Measurements from ENCODE around the gene ZGPAT.

The ZGPAT gene

DNA sequence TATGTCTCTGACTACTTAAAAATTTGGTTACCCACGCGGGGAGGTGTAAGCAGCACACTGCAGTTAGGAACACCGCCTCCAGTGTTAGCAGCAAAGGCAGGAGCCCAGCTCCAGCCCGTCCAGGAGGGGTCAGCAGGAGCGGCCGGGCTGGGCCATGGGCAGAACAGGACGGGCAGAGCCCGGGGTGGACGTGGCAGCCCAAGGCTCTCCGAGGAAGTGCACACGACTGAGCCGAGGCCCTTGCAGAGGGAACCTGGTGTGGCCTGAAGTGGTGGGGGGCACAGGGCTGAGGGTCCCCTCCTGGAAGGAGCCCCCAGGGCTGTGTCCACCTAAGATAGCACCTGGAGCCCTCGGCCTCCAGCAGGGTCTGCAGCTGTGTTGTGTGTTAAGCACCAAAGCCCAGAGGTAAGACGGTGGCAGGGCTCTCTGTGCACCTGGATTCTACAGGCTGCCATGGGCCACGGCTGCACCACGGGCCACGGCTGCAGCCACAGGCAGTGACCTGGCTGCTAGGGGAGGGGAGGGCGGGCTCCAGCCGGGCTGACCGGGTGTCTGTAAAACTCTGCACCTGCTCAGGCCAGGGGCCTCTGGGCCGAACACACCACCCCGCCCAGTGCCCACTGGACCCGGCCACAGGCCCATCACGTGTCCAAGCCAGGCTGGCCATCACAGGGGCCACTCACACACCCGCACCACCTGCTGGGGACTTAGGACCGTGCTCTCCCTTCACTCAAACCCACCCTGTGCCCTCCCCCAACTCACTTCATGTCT is 38.3 kb downstream of the ZGPAT start:
- no peak for DNase-seq

DNA sequence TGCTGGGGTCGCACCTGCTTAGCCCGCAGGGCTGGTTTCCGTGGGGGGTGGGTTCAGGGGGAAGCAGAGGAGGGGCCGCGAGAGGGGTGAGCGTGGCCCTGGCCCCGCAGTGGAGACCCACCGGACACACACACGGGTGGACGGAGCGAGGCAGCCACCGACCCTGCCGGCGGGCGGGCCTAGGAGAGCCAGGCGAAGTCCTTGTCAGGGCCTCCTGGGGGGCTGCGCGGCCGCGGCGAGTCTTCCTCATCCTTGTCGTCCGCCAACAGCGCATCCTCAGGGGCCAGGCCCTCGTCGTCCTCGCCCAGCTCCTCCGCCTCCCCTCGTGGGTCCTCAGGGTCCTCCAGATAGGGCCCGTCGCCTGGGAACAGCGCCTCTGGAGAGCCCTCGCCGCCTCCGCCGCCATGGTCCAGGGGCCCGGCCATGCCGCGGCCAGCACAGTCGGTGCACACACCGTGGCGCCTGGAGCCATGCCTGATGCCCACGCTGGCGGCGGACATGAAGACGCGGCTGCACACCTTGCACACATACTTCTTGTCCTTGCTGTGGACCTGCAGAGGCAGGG is 39.0 kb downstream of the ZGPAT start:
- no peak for DNase-seq

- DNase-seq = no peak
These were observed 39.8 kb downstream of the ZGPAT start for GRCh38 chr20:63747622-63748069.

GRCh38 chr20:63748070-63748933 is 40.5 kb downstream of the ZGPAT start:
- no peak for DNase-seq

- no peak for DNase-seq
These were observed 41.1 kb downstream of the ZGPAT start for GRCh38 chr20:63748934-63749270.

- DNase-seq = no peak
These were observed 42.0 kb downstream of the ZGPAT start for GRCh38 chr20:63749597-63750508.

GRCh38 chr20:63750807-63751470 is 43.1 kb downstream of the ZGPAT start:
- DNase-seq = no peak

GRCh38 chr20:63751471-63752271 is 43.8 kb downstream of the ZGPAT start:
- DNase-seq = no peak

- no peak for DNase-seq
These were observed 44.7 kb downstream of the ZGPAT start for GRCh38 chr20:63752411-63753101.

GRCh38 chr20:63753381-63753780 is 45.5 kb downstream of the ZGPAT start:
- no peak for DNase-seq

DNA sequence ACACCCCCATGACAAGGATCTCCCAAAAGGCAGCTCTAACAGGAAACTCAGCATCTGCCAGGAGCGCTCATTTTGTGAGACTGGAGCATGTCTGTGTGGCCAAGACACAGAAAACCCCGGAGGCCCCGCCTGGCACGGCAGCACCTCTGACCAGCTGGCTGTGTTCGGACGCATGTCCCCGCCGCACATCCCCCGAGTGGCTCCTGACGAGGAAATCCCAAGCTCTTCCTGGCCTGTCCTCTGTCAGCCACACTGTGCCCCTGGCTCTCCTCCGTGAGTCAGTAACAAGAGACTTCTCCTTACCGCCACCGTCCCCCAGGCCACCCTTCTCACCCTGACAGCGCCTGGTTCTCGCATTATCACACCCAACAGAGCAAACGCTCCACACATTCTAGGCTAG is 46.2 kb downstream of the ZGPAT start:
- no peak for DNase-seq

DNA sequence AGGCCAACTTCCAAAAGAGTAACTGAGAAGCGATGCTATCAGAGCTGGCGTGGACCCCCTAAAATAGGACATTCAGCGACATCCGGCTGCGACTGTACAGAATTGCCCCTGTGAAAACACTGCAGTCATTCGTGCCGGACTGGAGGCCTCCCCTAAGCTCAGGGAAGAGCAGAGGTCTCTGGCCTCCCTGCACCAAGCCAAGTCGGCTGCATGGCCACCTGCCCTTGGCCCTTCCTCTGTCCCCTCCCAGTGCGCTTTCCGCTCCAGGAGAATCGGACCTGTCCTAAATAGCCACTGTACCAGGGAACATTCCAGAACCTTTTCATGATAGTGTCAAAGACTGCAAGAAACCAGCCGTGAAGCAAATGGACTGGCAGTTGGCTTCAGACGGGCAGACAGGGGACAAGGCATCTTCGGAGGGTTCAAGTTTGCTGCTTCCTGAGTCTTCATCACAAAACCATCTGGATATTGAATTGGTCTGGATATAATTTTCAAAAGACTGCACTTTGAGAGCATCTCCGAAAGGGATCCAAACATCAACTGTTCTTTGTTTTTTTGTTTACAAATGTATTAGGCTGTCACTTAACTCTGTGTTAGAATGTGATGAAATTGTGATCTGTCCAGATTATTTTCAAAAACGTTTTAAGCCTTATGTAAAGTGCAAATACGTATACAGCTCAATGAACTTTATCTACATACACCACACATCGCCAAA is 48.3 kb downstream of the ZGPAT start:
- no peak for DNase-seq

GRCh38 chr20:63756648-63756991 is 48.8 kb downstream of the ZGPAT start:
- no peak for DNase-seq

- no peak for DNase-seq
These were observed 50.3 kb downstream of the ZGPAT start for GRCh38 chr20:63758152-63758551.

- DNase-seq = no peak
These were observed 51.6 kb downstream of the ZGPAT start for GRCh38 chr20:63759377-63759901.

DNA sequence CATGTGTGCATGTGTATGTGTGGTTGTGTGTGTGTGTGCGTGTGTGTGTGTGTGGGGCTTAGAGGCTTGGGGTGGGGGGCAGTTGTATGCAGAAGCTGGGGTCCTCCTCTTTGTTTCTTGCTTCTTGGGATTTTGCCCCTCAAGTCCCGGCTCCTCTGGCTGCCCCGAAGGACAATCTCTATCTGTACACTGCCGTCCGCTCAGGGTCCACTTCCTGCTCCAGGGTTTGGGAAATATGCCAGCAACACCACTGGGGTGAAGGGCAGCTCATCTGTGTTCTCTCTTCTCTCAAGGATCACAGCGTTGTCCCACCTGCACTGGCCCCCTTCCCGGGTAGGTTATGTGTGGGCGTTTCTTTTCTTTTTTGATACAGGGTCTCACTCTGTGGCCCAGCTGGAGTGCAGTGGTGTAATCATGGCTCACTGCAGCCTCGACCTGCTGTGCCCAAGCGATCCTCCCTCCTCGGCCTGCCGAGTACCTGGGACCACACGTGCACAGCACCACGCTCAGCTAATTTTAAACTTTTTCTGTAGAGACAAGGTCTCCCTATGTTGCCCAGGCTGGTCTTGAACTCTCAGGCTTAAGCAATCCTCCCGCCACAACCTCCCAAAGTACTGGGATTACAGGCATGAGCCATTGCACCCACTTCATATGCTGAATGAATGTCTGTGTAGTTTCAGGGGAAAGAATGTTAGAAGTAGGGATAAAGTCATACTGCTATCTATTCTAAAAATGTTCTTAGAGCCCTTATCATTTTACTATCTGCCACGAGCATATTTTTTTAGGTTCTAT is 57.4 kb downstream of the ZGPAT start:
- DNase-seq = no peak

DNA sequence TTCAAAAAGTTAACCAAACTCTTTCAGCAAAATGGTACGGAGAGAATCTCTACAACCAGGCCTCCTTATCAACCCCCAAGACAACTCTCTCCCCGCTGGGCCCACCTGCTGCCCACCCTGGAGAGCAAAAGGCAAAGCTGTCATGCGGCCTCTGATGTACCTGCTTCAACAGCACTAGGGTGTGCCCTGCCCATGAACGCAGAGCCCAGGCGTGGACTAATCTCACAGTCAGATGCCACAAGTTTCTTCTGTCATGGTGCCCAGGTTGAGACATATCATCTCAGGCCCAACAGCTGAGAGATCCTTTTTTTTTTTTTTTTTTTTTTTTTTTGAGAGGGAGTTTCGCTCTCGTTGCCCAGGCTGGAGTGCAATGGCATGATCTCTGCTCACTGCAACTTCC is 58.1 kb downstream of the ZGPAT start:
- DNase-seq = no peak

DNA sequence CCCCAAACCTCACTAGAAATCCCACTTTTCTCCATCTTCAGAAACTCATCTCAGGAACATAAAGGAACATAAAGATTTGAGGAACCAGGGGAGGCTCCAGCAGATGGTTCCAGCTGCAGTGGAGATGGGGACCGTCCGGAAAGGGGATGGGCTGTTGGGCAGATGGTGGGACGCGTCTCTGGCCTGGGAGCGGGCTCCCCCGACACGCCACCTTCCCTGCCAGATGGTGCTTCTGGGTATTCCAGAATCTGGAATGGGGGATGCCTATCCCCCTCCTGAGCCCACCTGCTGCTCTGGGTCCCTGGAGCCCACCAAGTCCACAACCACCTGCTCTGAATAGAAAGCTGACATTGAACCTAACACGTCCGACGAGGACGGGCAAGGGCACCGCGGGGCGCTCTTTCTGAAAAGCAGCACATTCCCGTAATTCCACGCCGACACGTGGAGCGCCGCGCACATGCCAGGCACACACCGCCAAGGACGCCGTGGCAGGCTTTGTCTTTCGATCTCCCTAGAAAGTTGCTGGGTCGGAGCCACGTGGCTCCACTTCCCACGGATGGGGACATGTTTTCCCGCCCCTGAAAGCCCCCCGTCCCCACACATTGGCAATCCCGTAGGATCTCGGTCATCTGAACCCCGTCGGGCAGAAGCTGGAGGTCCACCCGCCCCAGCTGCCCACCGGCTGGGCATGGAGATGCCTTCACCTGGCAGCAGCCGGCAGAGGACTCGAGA is 59.0 kb downstream of the ZGPAT start:
- DNase-seq = no peak
